ENCODE data around the gene HIVEP1.

HIVEP1 gene

GRCh38 chr6:12022953-12023388 lies 10.9 kb downstream of the HIVEP1 start:
- no peak for TF ChIP-seq CTCF (IDR thresholded peaks at IDR 0.05; ENCODE audit: low read depth, low read length)
- no peak for TF ChIP-seq MYC (IDR thresholded peaks at IDR 0.05; ENCODE audit: low read depth, low read length)
- no peak for TF ChIP-seq POLR2A (IDR thresholded peaks at IDR 0.05; ENCODE audit: extremely low read depth, insufficient read length)
- no peak for TF ChIP-seq MAX (IDR thresholded peaks at IDR 0.05; ENCODE audit: low read depth, low read length)
- DNase-seq (ENCODE audit: low read depth), result no peak
- H3K4me3 ChIP-seq (ENCODE audit: low read depth, low read length), result no peak overlapping the region

- no peak for TF ChIP-seq POLR2A (IDR thresholded peaks at IDR 0.05; ENCODE audit: extremely low read depth, insufficient read length)
- TF ChIP-seq MYC (IDR thresholded peaks at IDR 0.05; ENCODE audit: low read depth, low read length), result no peak
- TF ChIP-seq MAX (IDR thresholded peaks at IDR 0.05; ENCODE audit: low read depth, low read length), result no peak
- TF ChIP-seq CTCF (IDR thresholded peaks at IDR 0.05; ENCODE audit: low read depth, low read length), result no peak
- no peak overlapping the region for H3K4me3 ChIP-seq (ENCODE audit: low read depth, low read length)
- DNase-seq (ENCODE audit: low read depth), result no peak
These were observed 12.1 kb downstream of the HIVEP1 start for GRCh38 chr6:12024216-12024615.

- DNase-seq (ENCODE audit: low read depth), result no peak
These were observed 12.8 kb downstream of the HIVEP1 start for GRCh38 chr6:12024699-12025434.

GRCh38 chr6:12026120-12026519 lies 14.0 kb downstream of the HIVEP1 start:
- H3K4me3 ChIP-seq (ENCODE audit: low read depth, low read length), result no peak overlapping the region
- TF ChIP-seq MAX (IDR thresholded peaks at IDR 0.05; ENCODE audit: low read depth, low read length) (no peak), POLR2A (IDR thresholded peaks at IDR 0.05; ENCODE audit: extremely low read depth, insufficient read length) (no peak), CTCF (IDR thresholded peaks at IDR 0.05; ENCODE audit: low read depth, low read length) (no peak), MYC (IDR thresholded peaks at IDR 0.05; ENCODE audit: low read depth, low read length) (no peak)
- no peak for DNase-seq (ENCODE audit: low read depth)

More at GRCh38 chr6:12024699-12025434, 12.8 kb downstream of the HIVEP1 start:
- TF ChIP-seq MAX (IDR thresholded peaks at IDR 0.05; ENCODE audit: low read depth, low read length), result no peak
- no peak for TF ChIP-seq MYC (IDR thresholded peaks at IDR 0.05; ENCODE audit: low read depth, low read length)
- TF ChIP-seq CTCF (IDR thresholded peaks at IDR 0.05; ENCODE audit: low read depth, low read length), result no peak
- no peak for TF ChIP-seq POLR2A (IDR thresholded peaks at IDR 0.05; ENCODE audit: extremely low read depth, insufficient read length)
- no peak overlapping the region for H3K4me3 ChIP-seq (ENCODE audit: low read depth, low read length)

- TF ChIP-seq CTCF (IDR thresholded peaks at IDR 0.05; ENCODE audit: low read depth, low read length) (no peak), MAX (IDR thresholded peaks at IDR 0.05; ENCODE audit: low read depth, low read length) (no peak), MYC (IDR thresholded peaks at IDR 0.05; ENCODE audit: low read depth, low read length) (no peak), POLR2A (IDR thresholded peaks at IDR 0.05; ENCODE audit: extremely low read depth, insufficient read length) (no peak)
- no peak for DNase-seq (ENCODE audit: low read depth)
- H3K4me3 ChIP-seq (ENCODE audit: low read depth, low read length), result no peak overlapping the region
These were observed 14.7 kb downstream of the HIVEP1 start for GRCh38 chr6:12026833-12027232.

Data from NB4 (cell line).